Stomach smooth muscle (tissue), 2 donors: ENCODE measurements around the gene CYP24A1.

Source experiments
- H3K27ac ChIP-seq: one replicate; pipeline ENCODE4 v1.7.0; 2013; ENCODE audit warnings: mild to moderate bottlenecking, low read length, inconsistent platforms
- H3K27me3 ChIP-seq, 2 donors: one replicate each; pipeline ENCODE4 v1.7.0; 2013; ENCODE audit warnings: low read length in 2 of 2; ENCODE audit not compliant: insufficient read depth in 2 of 2, control insufficient read depth in 1 of 2
- H3K36me3 ChIP-seq, 2 donors: one replicate each; pipeline ENCODE4 v1.7.0; 2013; ENCODE audit warnings: low read length in 2 of 2; ENCODE audit not compliant: control insufficient read depth in 2 of 2, insufficient read depth in 2 of 2
- H3K4me1 ChIP-seq: one replicate; pipeline ENCODE4 v1.7.0; 2013; ENCODE audit warnings: low read length; ENCODE audit not compliant: control insufficient read depth, insufficient read depth
- H3K4me3 ChIP-seq, 2 donors: one replicate each; pipeline ENCODE4 v1.7.0; 2013; ENCODE audit warnings: low read length in 2 of 2
- H3K9ac ChIP-seq, 2 donors: one replicate each; pipeline ENCODE4 v1.7.0; 2013; ENCODE audit warnings: low read length in 2 of 2, mild to moderate bottlenecking in 1 of 2
- H3K9me3 ChIP-seq, 2 donors: one replicate each; pipeline ENCODE4 v1.7.0; 2013; ENCODE audit warnings: low read length in 2 of 2; ENCODE audit not compliant: control insufficient read depth in 2 of 2
- donor health status: healthy.
- donor health status: Pancreatic carcinoma.

Gene CYP24A1

GRCh38 chr20:54189630-54190029 is 15.8 kb upstream of the CYP24A1 start:
- H3K36me3 ChIP-seq = no peaks in the 10 kb centered on the region
- H3K4me1 ChIP-seq = no peaks in the 10 kb centered on the region
- H3K4me3 ChIP-seq = no peak overlapping the region
- H3K27me3 ChIP-seq = peaks cover 0 to 5% of the 10 kb centered on the region in 2 donors
- H3K27ac ChIP-seq = no peak overlapping the region
- H3K9me3 ChIP-seq = no peaks in the 10 kb centered on the region
- no peak overlapping the region for H3K9ac ChIP-seq

GRCh38 chr20:54188132-54188849 is 14.5 kb upstream of the CYP24A1 start:
- Histone ChIP-seq H3K9ac (no peak overlapping the region), H3K4me3 (no peak overlapping the region), H3K27me3 (peaks cover 0 to 5% of the 10 kb centered on the region in 2 donors), H3K4me1 (no peaks in the 10 kb centered on the region), H3K36me3 (no peaks in the 10 kb centered on the region), H3K27ac (no peak overlapping the region), H3K9me3 (no peaks in the 10 kb centered on the region)

- H3K4me1 ChIP-seq = no peaks in the 10 kb centered on the region
- H3K27ac ChIP-seq = no peak overlapping the region
- H3K36me3 ChIP-seq = no peaks in the 10 kb centered on the region
- no peaks in the 10 kb centered on the region for H3K9me3 ChIP-seq
- H3K9ac ChIP-seq = no peak overlapping the region
- H3K4me3 ChIP-seq = no peak overlapping the region
- peaks cover 0 to 5% of the 10 kb centered on the region in 2 donors for H3K27me3 ChIP-seq
Measured at GRCh38 chr20:54184904-54185626, 11.3 kb upstream of the CYP24A1 start.

GRCh38 chr20:54184071-54184470 is 10.3 kb upstream of the CYP24A1 start:
- no peak overlapping the region for H3K9ac ChIP-seq
- peaks cover 0 to 5% of the 10 kb centered on the region in 2 donors for H3K27me3 ChIP-seq
- H3K4me3 ChIP-seq = no peak overlapping the region
- no peaks in the 10 kb centered on the region for H3K36me3 ChIP-seq
- no peaks in the 10 kb centered on the region for H3K4me1 ChIP-seq
- H3K27ac ChIP-seq = no peak overlapping the region
- H3K9me3 ChIP-seq = no peaks in the 10 kb centered on the region

- H3K27me3 ChIP-seq = peaks cover 0 to 5% of the 10 kb centered on the region in 2 donors
Measured at GRCh38 chr20:54180931-54181330, 7.1 kb upstream of the CYP24A1 start.

GRCh38 chr20:54179946-54180345 is 6.2 kb upstream of the CYP24A1 start:
- peaks cover 0 to 4% of the 10 kb centered on the region in 2 donors for H3K27me3 ChIP-seq
- no peaks in the 10 kb centered on the region for H3K36me3 ChIP-seq
- H3K27ac ChIP-seq = no peak overlapping the region
- H3K9ac ChIP-seq = no peak overlapping the region
- H3K4me3 ChIP-seq = no peak overlapping the region
- H3K4me1 ChIP-seq = no peaks in the 10 kb centered on the region
- no peaks in the 10 kb centered on the region for H3K9me3 ChIP-seq

More at GRCh38 chr20:54180931-54181330, 7.1 kb upstream of the CYP24A1 start:
- Histone ChIP-seq H3K4me1 (no peaks in the 10 kb centered on the region), H3K36me3 (no peaks in the 10 kb centered on the region), H3K4me3 (no peak overlapping the region), H3K27ac (no peak overlapping the region), H3K9me3 (no peaks in the 10 kb centered on the region), H3K9ac (no peak overlapping the region)

- Histone ChIP-seq H3K4me3 (no peak overlapping the region), H3K27ac (no peak overlapping the region), H3K36me3 (no peaks in the 10 kb centered on the region), H3K9me3 (no peaks in the 10 kb centered on the region), H3K9ac (no peak overlapping the region), H3K4me1 (peaks cover 8% of the 10 kb centered on the region), H3K27me3 (peaks cover 13 to 15% of the 10 kb centered on the region in 2 donors)
Measured at GRCh38 chr20:54178256-54178655, 4.5 kb upstream of the CYP24A1 start.

GRCh38 chr20:54177378-54177777 is 3.6 kb upstream of the CYP24A1 start:
- Histone ChIP-seq H3K9ac (no peak overlapping the region), H3K27me3 (peaks cover 22 to 23% of the 10 kb centered on the region in 2 donors), H3K4me1 (peaks cover 11% of the 10 kb centered on the region), H3K36me3 (no peaks in the 10 kb centered on the region), H3K4me3 (no peak overlapping the region), H3K9me3 (no peaks in the 10 kb centered on the region), H3K27ac (no peak overlapping the region)

- Histone ChIP-seq H3K9ac (no peak overlapping the region), H3K27ac (no peak overlapping the region), H3K9me3 (no peaks in the 10 kb centered on the region), H3K4me1 (peaks cover 11% of the 10 kb centered on the region), H3K4me3 (no peak overlapping the region), H3K36me3 (no peaks in the 10 kb centered on the region), H3K27me3 (peaks cover 26 to 28% of the 10 kb centered on the region in 2 donors)
Measured at GRCh38 chr20:54176610-54177009, 2.8 kb upstream of the CYP24A1 start.

- H3K4me3 ChIP-seq = no peak overlapping the region
- no peaks in the 10 kb centered on the region for H3K36me3 ChIP-seq
- H3K4me1 ChIP-seq = peaks cover 11% of the 10 kb centered on the region
- no peaks in the 10 kb centered on the region for H3K9me3 ChIP-seq
- peaks cover 35 to 39% of the 10 kb centered on the region in 2 donors for H3K27me3 ChIP-seq
- no peak overlapping the region for H3K9ac ChIP-seq
- H3K27ac ChIP-seq = no peak overlapping the region
Measured at GRCh38 chr20:54174457-54175175, 830 bp upstream of the CYP24A1 start.
